Activated B cell treated with CpG ODN at 0.5 μM for 24 hours (primary cell): ENCODE measurements around the gene RAB21. TPM values are rescaled to one million over a fixed set of nuclear protein-coding genes. Genes with fewer than 3 reads are reported as not detected.

Source experiments
- ATAC-seq: fragments of 200-7000 bp; cut with Tn5 transposase; one replicate; pipeline ENCODE4 v1.10.0; 2021; ENCODE audit warnings: low read depth, mild to moderate bottlenecking, moderate library complexity
- CTCF ChIA-PET: fragments of 350-600 bp; sonication (Branson Sonifier 250); formaldehyde crosslinking; loops from one replicate; lab custom pipeline; 2021; ENCODE audit warnings: antibody characterized with exemption; lab: Charles Lee
- POLR2A ChIA-PET: fragments of 350-600 bp; sonication (Branson Sonifier 250); formaldehyde crosslinking; loops from one replicate; lab custom pipeline; 2021; ENCODE audit warnings: antibody characterized with exemption; lab: Charles Lee
- DNase-seq: peaks from one replicate; pipeline ENCODE4 v3.0.0; 2022
- H3K27ac Mint-ChIP-seq: one replicate; pipeline ENCODE4 v1.8.0; 2020; ENCODE audit warnings: mixed read lengths
- H3K27me3 Mint-ChIP-seq: one replicate; pipeline ENCODE4 v1.8.0; 2021; ENCODE audit warnings: mixed read lengths
- H3K36me3 Mint-ChIP-seq: one replicate; pipeline ENCODE4 v1.8.0; 2021; ENCODE audit warnings: low read depth, mixed read lengths
- H3K4me1 Mint-ChIP-seq: one replicate; pipeline ENCODE4 v1.8.0; 2021; ENCODE audit warnings: mixed read lengths
- H3K4me3 Mint-ChIP-seq: one replicate; pipeline ENCODE4 v1.8.0; 2020; ENCODE audit warnings: mild to moderate bottlenecking, mixed read lengths
- H3K9me3 Mint-ChIP-seq: one replicate; pipeline ENCODE4 v1.8.0; 2020; ENCODE audit warnings: mixed read lengths
- intact Hi-C: fragments of 100-400 bp; cut with micrococcal nuclease; formaldehyde crosslinking; loops from one replicate; pipeline ENCODE4 v1.15.1; 2024
- total RNA-seq: library from RNA; stranded (reverse); gene quantifications from 2 replicates; pipeline ENCODE4 v1.2.3, GENCODE V29; 2022
- TF ChIP-seq, protein P1 (sequence below): fragments of 200-600 bp; IDR thresholded peaks from one replicate; pipeline ENCODE4 v1.8.0; 2022; ENCODE audit warnings: antibody characterized with exemption, mild to moderate bottlenecking

RAB21 gene
- total RNA-seq, 1 donor from 2014 or later: 112 TPM

GRCh38 chr12:71780237-71780822 lies 25.7 kb downstream of the RAB21 start:
- DNase-seq (no peak), ATAC-seq (peak; percentile 47)
- intact Hi-C loops: loop anchor here (1.0 to 5.0 kb wide), 4 partner anchors 16 to 567 kb away; partner anchors contain the start of gene TPH2
- peaks cover 19% of the 10 kb centered on the region for H3K4me1 Mint-ChIP-seq
- POLR2A ChIA-PET: interaction anchor here (1.1 to 1.4 kb wide), 4 partner anchors 22 to 66 kb away, joined by 4 to 5 read pairs (median 4); no protein-coding TSS in a partner anchor
- no peaks in the 10 kb centered on the region for H3K27me3 Mint-ChIP-seq
- CTCF ChIA-PET: interaction anchor here (0.8 to 4.1 kb wide), 17 partner anchors 9 to 158 kb away, joined by 3 to 47 read pairs (median 7); partner anchors contain the start of genes TBC1D15 and TPH2
- peak overlapping the region; percentile 72 for H3K27ac Mint-ChIP-seq
- H3K36me3 Mint-ChIP-seq: peaks cover 63% of the 10 kb centered on the region
- H3K9me3 Mint-ChIP-seq: no peaks in the 10 kb centered on the region
- TF ChIP-seq, protein P1, sequence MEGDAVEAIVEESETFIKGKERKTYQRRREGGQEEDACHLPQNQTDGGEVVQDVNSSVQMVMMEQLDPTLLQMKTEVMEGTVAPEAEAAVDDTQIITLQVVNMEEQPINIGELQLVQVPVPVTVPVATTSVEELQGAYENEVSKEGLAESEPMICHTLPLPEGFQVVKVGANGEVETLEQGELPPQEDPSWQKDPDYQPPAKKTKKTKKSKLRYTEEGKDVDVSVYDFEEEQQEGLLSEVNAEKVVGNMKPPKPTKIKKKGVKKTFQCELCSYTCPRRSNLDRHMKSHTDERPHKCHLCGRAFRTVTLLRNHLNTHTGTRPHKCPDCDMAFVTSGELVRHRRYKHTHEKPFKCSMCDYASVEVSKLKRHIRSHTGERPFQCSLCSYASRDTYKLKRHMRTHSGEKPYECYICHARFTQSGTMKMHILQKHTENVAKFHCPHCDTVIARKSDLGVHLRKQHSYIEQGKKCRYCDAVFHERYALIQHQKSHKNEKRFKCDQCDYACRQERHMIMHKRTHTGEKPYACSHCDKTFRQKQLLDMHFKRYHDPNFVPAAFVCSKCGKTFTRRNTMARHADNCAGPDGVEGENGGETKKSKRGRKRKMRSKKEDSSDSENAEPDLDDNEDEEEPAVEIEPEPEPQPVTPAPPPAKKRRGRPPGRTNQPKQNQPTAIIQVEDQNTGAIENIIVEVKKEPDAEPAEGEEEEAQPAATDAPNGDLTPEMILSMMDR: no peak
- H3K4me3 Mint-ChIP-seq: no peak overlapping the region

GRCh38 chr12:71782017-71782416 lies 27.4 kb downstream of the RAB21 start:
- no peak for DNase-seq
- intact Hi-C loops: loop anchor here (1.0 to 5.0 kb wide), 5 partner anchors 9 to 565 kb away; partner anchors contain the start of genes RAB21, TBC1D15 and TPH2
- no peaks in the 10 kb centered on the region for H3K9me3 Mint-ChIP-seq
- POLR2A ChIA-PET: no interaction called here
- H3K27ac Mint-ChIP-seq: no peak overlapping the region
- H3K36me3 Mint-ChIP-seq: peaks cover 62% of the 10 kb centered on the region
- ATAC-seq: peak; percentile 88
- no peaks in the 10 kb centered on the region for H3K27me3 Mint-ChIP-seq
- CTCF ChIA-PET: no interaction called here
- no peak overlapping the region for H3K4me3 Mint-ChIP-seq
- TF ChIP-seq, protein P1: no peak
- peaks cover 19% of the 10 kb centered on the region for H3K4me1 Mint-ChIP-seq

DNA sequence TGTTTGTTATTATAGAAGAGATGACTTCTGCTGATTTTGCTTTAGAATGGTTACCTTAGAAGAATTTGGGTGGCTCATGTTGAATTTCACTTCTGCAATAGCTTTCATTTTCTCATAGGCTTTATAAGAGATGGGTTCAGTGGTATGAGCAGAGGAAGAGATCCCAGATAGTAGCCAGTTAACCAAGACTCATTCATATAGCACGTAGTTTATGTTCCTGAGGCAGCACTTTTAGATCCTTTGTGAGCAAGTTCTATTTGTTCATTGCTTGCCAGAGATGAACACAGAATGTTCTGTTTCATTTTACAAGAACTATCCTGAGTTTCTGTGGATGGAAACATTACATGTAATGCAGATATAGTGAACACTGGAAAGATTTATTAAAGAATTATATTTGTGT lies 32.2 kb downstream of the RAB21 start:
- ATAC-seq (no peak), DNase-seq (no peak)
- H3K27me3 Mint-ChIP-seq: no peaks in the 10 kb centered on the region
- ChIA-PET POLR2A (no interaction called here), CTCF (no interaction called here)
- H3K4me3 Mint-ChIP-seq: no peak overlapping the region
- no peaks in the 10 kb centered on the region for H3K9me3 Mint-ChIP-seq
- no peak overlapping the region for H3K27ac Mint-ChIP-seq
- intact Hi-C loops: no loop called here
- peaks cover 60% of the 10 kb centered on the region for H3K36me3 Mint-ChIP-seq
- H3K4me1 Mint-ChIP-seq: peaks cover 3% of the 10 kb centered on the region
- TF ChIP-seq, protein P1: no peak

DNA sequence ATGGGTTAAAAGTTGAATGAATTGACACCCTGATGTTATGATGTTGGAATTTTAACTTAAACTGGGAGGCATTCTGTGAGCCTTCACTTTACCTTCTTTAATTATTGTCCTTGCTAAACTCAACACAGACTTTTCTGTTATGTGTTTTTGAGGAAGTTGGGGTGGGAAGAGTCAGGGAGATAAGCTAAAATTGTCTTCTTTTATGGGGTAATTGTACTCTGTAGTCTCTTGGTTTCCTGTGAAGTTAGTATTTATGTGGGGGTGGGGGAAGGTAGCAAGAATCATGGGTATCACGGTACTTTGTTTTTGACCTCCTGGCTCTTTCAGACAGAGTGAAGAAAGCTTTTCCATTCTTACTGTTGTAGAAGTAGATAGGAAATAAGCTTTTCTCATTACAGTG lies 32.9 kb downstream of the RAB21 start:
- no peak for ATAC-seq
- intact Hi-C loops: no loop called here

GRCh38 chr12:71790331-71790730 lies 35.7 kb downstream of the RAB21 start:
- DNase-seq: no peak
- no peaks in the 10 kb centered on the region for H3K4me1 Mint-ChIP-seq
- CTCF ChIA-PET: no interaction called here
- TF ChIP-seq, protein P1: no peak
- H3K9me3 Mint-ChIP-seq: no peaks in the 10 kb centered on the region
- H3K4me3 Mint-ChIP-seq: no peak overlapping the region
- POLR2A ChIA-PET: no interaction called here
- H3K36me3 Mint-ChIP-seq: peaks cover 42% of the 10 kb centered on the region
- intact Hi-C loops: no loop called here
- ATAC-seq: no peak
- no peaks in the 10 kb centered on the region for H3K27me3 Mint-ChIP-seq
- no peak overlapping the region for H3K27ac Mint-ChIP-seq

More for the DNA sequence above, 32.9 kb downstream of the RAB21 start:
- Mint-ChIP-seq H3K27me3 (no peaks in the 10 kb centered on the region), H3K4me1 (no peaks in the 10 kb centered on the region), H3K36me3 (peaks cover 60% of the 10 kb centered on the region), H3K27ac (no peak overlapping the region), H3K4me3 (no peak overlapping the region), H3K9me3 (no peaks in the 10 kb centered on the region)
- POLR2A ChIA-PET: no interaction called here
- TF ChIP-seq, protein P1: no peak
- CTCF ChIA-PET: no interaction called here
- no peak for DNase-seq
